ENCODE data around the gene APEX1. TPM values are rescaled to one million over a fixed set of nuclear protein-coding genes. Genes with fewer than 3 reads are reported as not detected.

The APEX1 gene
- total RNA-seq, 5 donors from 2014 or later (not counting 1 experiment from before 2014, with no cell fraction given) = 92.9 to 142 (median 120) TPM

- H3K36me3 ChIP-seq (ENCODE audit: control insufficient read depth in 2 of 2, extremely low read depth in 1 of 2, insufficient read depth in 1 of 2, low read length in 1 of 2) = no peaks in the 10 kb centered on the region
- peak; percentile 84 to 99 (median 93) for ATAC-seq (replicated peaks in 1 of 4)
- DNase-seq = peak in 3 of 35 experiments; percentile 5 to 30 (median 10)
- H3K27me3 ChIP-seq (replicated peaks in 1 of 2; ENCODE audit: control insufficient read depth in 2 of 2, extremely low read depth in 1 of 2, insufficient read depth in 2 of 2, low read length in 1 of 2) = no peaks in the 10 kb centered on the region
- ChIA-PET POLR2A (interaction anchor here in 1 of 2 donors (0.5 kb wide), 1 partner anchor 95 kb away, joined by 3 read pairs; no protein-coding TSS in a partner anchor), CTCF (interaction anchor here in 1 of 2 donors (0.6 kb wide), 1 partner anchor 28 kb away, joined by 6 read pairs; no protein-coding TSS in a partner anchor)
- peaks cover 61 to 79% (median 75%) of the 10 kb centered on the region in 3 donors for H3K4me1 Mint-ChIP-seq
- peaks cover 46 to 55% of the 10 kb centered on the region in 2 experiments for H3K4me1 ChIP-seq (ENCODE audit: control insufficient read depth in 1 of 2, extremely low read depth in 1 of 2, insufficient read depth in 2 of 2, low read length in 2 of 2)
- H3K4me3 ChIP-seq (ENCODE audit: control insufficient read depth in 1 of 2, extremely low read depth in 1 of 2, low read length in 1 of 2) = no peak overlapping the region
- H3K27ac ChIP-seq (ENCODE audit: low read length) = peak overlapping the region; percentile 59
- H3K27me3 Mint-ChIP-seq = no peaks in the 10 kb centered on the region
- no peaks in the 10 kb centered on the region for H3K36me3 Mint-ChIP-seq
- H3K9me3 ChIP-seq = no peaks in the 10 kb centered on the region
- H3K9me3 Mint-ChIP-seq = peaks cover 0 to 8% (median 0%) of the 10 kb centered on the region in 3 donors
- peak overlapping the region; percentile 55 to 72 (median 59) for H3K4me3 Mint-ChIP-seq
- WGBS (ENCODE audit: insufficient coverage) = 30% methylated on average over 3 of the region's 6 CpGs
- peak overlapping the region; percentile 93 for H3K27ac Mint-ChIP-seq
Measured at GRCh38 chr14:20489093-20489994, 34.3 kb downstream of the APEX1 start.

- DNase-seq = no peak
- Histone ChIP-seq H3K27ac (ENCODE audit: low read length) (peak overlapping the region; percentile 59), H3K36me3 (ENCODE audit: control insufficient read depth in 2 of 2, extremely low read depth in 1 of 2, insufficient read depth in 1 of 2, low read length in 1 of 2) (no peaks in the 10 kb centered on the region), H3K27me3 (replicated peaks in 1 of 2; ENCODE audit: control insufficient read depth in 2 of 2, extremely low read depth in 1 of 2, insufficient read depth in 2 of 2, low read length in 1 of 2) (no peaks in the 10 kb centered on the region), H3K4me1 (ENCODE audit: control insufficient read depth in 1 of 2, extremely low read depth in 1 of 2, insufficient read depth in 2 of 2, low read length in 2 of 2) (peaks cover 46 to 59% of the 10 kb centered on the region in 2 experiments), H3K4me3 (ENCODE audit: control insufficient read depth in 1 of 2, extremely low read depth in 1 of 2, low read length in 1 of 2) (peak overlapping the region in 1 of 2 donors; percentile 15), H3K9me3 (no peaks in the 10 kb centered on the region)
- ATAC-seq (replicated peaks in 1 of 4) = no peak
- no peaks in the 10 kb centered on the region for H3K27me3 Mint-ChIP-seq
- peaks cover 63 to 75% (median 73%) of the 10 kb centered on the region in 3 donors for H3K4me1 Mint-ChIP-seq
- ChIA-PET CTCF (no interaction called here), POLR2A (no interaction called here)
- 63% methylated on average over 4 of the region's 6 CpGs for WGBS (ENCODE audit: insufficient coverage)
- peak overlapping the region; percentile 89 to 93 for H3K27ac Mint-ChIP-seq
- peaks cover 0 to 4% (median 0%) of the 10 kb centered on the region in 3 donors for H3K9me3 Mint-ChIP-seq
- H3K4me3 Mint-ChIP-seq = peak overlapping the region in 1 of 3 donors; percentile 72
- H3K36me3 Mint-ChIP-seq = no peaks in the 10 kb centered on the region
Measured at GRCh38 chr14:20490563-20490962, 35.5 kb downstream of the APEX1 start.

GRCh38 chr14:20492486-20492885 lies 37.5 kb downstream of the APEX1 start:
- H3K27ac Mint-ChIP-seq = peak overlapping the region in 1 of 2 donors; percentile 27
- H3K27me3 ChIP-seq (replicated peaks in 1 of 2; ENCODE audit: control insufficient read depth in 2 of 2, extremely low read depth in 1 of 2, insufficient read depth in 2 of 2, low read length in 1 of 2) = no peaks in the 10 kb centered on the region
- H3K4me3 ChIP-seq (ENCODE audit: control insufficient read depth in 1 of 2, extremely low read depth in 1 of 2, low read length in 1 of 2) = no peak overlapping the region
- peaks cover 56 to 69% (median 64%) of the 10 kb centered on the region in 3 donors for H3K4me1 Mint-ChIP-seq
- H3K4me3 Mint-ChIP-seq = no peak overlapping the region
- no peaks in the 10 kb centered on the region for H3K9me3 Mint-ChIP-seq
- no peak overlapping the region for H3K27ac ChIP-seq (ENCODE audit: low read length)
- H3K27me3 Mint-ChIP-seq = no peaks in the 10 kb centered on the region
- peaks cover 31 to 49% of the 10 kb centered on the region in 2 experiments for H3K4me1 ChIP-seq (ENCODE audit: control insufficient read depth in 1 of 2, extremely low read depth in 1 of 2, insufficient read depth in 2 of 2, low read length in 2 of 2)
- 100% methylated on average over 2 of the region's 4 CpGs for WGBS (ENCODE audit: insufficient coverage)
- no peak for ATAC-seq (replicated peaks in 1 of 4)
- H3K36me3 Mint-ChIP-seq = no peaks in the 10 kb centered on the region
- no peak for DNase-seq
- no peaks in the 10 kb centered on the region for H3K9me3 ChIP-seq
- H3K36me3 ChIP-seq (ENCODE audit: control insufficient read depth in 2 of 2, extremely low read depth in 1 of 2, insufficient read depth in 1 of 2, low read length in 1 of 2) = no peaks in the 10 kb centered on the region
- POLR2A ChIA-PET = no interaction called here
- CTCF ChIA-PET = interaction anchor here in 1 of 2 donors (0.9 kb wide), 1 partner anchor 77 kb away, joined by 3 read pairs; no protein-coding TSS in a partner anchor

GRCh38 chr14:20493634-20494033 lies 38.6 kb downstream of the APEX1 start:
- WGBS (ENCODE audit: insufficient coverage) = no CpG with 5 or more reads among the region's 2 CpGs
- no peaks in the 10 kb centered on the region for H3K9me3 Mint-ChIP-seq
- H3K4me1 Mint-ChIP-seq = peaks cover 47 to 59% (median 54%) of the 10 kb centered on the region in 3 donors
- H3K27me3 ChIP-seq (replicated peaks in 1 of 2; ENCODE audit: control insufficient read depth in 2 of 2, extremely low read depth in 1 of 2, insufficient read depth in 2 of 2, low read length in 1 of 2) = no peaks in the 10 kb centered on the region
- H3K4me3 Mint-ChIP-seq = no peak overlapping the region
- H3K4me1 ChIP-seq (ENCODE audit: control insufficient read depth in 1 of 2, extremely low read depth in 1 of 2, insufficient read depth in 2 of 2, low read length in 2 of 2) = peaks cover 26 to 37% of the 10 kb centered on the region in 2 experiments
- no peak overlapping the region for H3K27ac ChIP-seq (ENCODE audit: low read length)
- H3K27ac Mint-ChIP-seq = no peak overlapping the region
- no peaks in the 10 kb centered on the region for H3K36me3 ChIP-seq (ENCODE audit: control insufficient read depth in 2 of 2, extremely low read depth in 1 of 2, insufficient read depth in 1 of 2, low read length in 1 of 2)
- no peak for ATAC-seq (replicated peaks in 1 of 4)
- ChIA-PET CTCF (interaction anchor here in 1 of 2 donors (0.7 kb wide), 1 partner anchor 15 kb away, joined by 6 read pairs; no protein-coding TSS in a partner anchor), POLR2A (interaction anchor here in 1 of 2 donors (1.0 kb wide), 1 partner anchor 12 kb away, joined by 3 read pairs; no protein-coding TSS in a partner anchor)
- H3K9me3 ChIP-seq = no peaks in the 10 kb centered on the region
- H3K4me3 ChIP-seq (ENCODE audit: control insufficient read depth in 1 of 2, extremely low read depth in 1 of 2, low read length in 1 of 2) = no peak overlapping the region
- H3K27me3 Mint-ChIP-seq = no peaks in the 10 kb centered on the region
- no peak for DNase-seq
- no peaks in the 10 kb centered on the region for H3K36me3 Mint-ChIP-seq

GRCh38 chr14:20494935-20495766 lies 40.1 kb downstream of the APEX1 start:
- peak overlapping the region in 1 of 2 donors; percentile 50 for H3K27ac Mint-ChIP-seq
- CTCF ChIA-PET = interaction anchor here in 1 of 2 donors (0.6 kb wide), 1 partner anchor 42 kb away, joined by 3 read pairs; no protein-coding TSS in a partner anchor
- POLR2A ChIA-PET = no interaction called here
- Histone ChIP-seq H3K36me3 (ENCODE audit: control insufficient read depth in 2 of 2, extremely low read depth in 1 of 2, insufficient read depth in 1 of 2, low read length in 1 of 2) (no peaks in the 10 kb centered on the region), H3K9me3 (no peaks in the 10 kb centered on the region), H3K4me1 (ENCODE audit: control insufficient read depth in 1 of 2, extremely low read depth in 1 of 2, insufficient read depth in 2 of 2, low read length in 2 of 2) (peaks cover 13 to 22% of the 10 kb centered on the region in 2 experiments), H3K4me3 (ENCODE audit: control insufficient read depth in 1 of 2, extremely low read depth in 1 of 2, low read length in 1 of 2) (no peak overlapping the region), H3K27me3 (replicated peaks in 1 of 2; ENCODE audit: control insufficient read depth in 2 of 2, extremely low read depth in 1 of 2, insufficient read depth in 2 of 2, low read length in 1 of 2) (no peaks in the 10 kb centered on the region), H3K27ac (ENCODE audit: low read length) (no peak overlapping the region)
- DNase-seq (no peak), ATAC-seq (replicated peaks in 1 of 4) (no peak)
- H3K9me3 Mint-ChIP-seq = no peaks in the 10 kb centered on the region
- WGBS (ENCODE audit: insufficient coverage) = 83% methylated on average over 8 of the region's 8 CpGs
- H3K4me3 Mint-ChIP-seq = no peak overlapping the region
- H3K4me1 Mint-ChIP-seq = peaks cover 34 to 49% (median 46%) of the 10 kb centered on the region in 3 donors
- no peaks in the 10 kb centered on the region for H3K36me3 Mint-ChIP-seq
- no peaks in the 10 kb centered on the region for H3K27me3 Mint-ChIP-seq

GRCh38 chr14:20498622-20499021 lies 43.6 kb downstream of the APEX1 start:
- Mint-ChIP-seq H3K27ac (no peak overlapping the region), H3K9me3 (no peaks in the 10 kb centered on the region), H3K36me3 (no peaks in the 10 kb centered on the region), H3K4me1 (peaks cover 15 to 28% (median 26%) of the 10 kb centered on the region in 3 donors), H3K4me3 (no peak overlapping the region), H3K27me3 (no peaks in the 10 kb centered on the region)
- H3K4me1 ChIP-seq (ENCODE audit: control insufficient read depth in 1 of 2, extremely low read depth in 1 of 2, insufficient read depth in 2 of 2, low read length in 2 of 2) = peaks cover 0 to 6% of the 10 kb centered on the region in 2 experiments
- H3K9me3 ChIP-seq = no peaks in the 10 kb centered on the region
- H3K4me3 ChIP-seq (ENCODE audit: control insufficient read depth in 1 of 2, extremely low read depth in 1 of 2, low read length in 1 of 2) = no peak overlapping the region
- no peak for ATAC-seq (replicated peaks in 1 of 4)
- H3K36me3 ChIP-seq (ENCODE audit: control insufficient read depth in 2 of 2, extremely low read depth in 1 of 2, insufficient read depth in 1 of 2, low read length in 1 of 2) = no peaks in the 10 kb centered on the region
- POLR2A ChIA-PET = no interaction called here
- no peak for DNase-seq
- no peak overlapping the region for H3K27ac ChIP-seq (ENCODE audit: low read length)
- 89% methylated on average over 1 of the region's 2 CpGs for WGBS (ENCODE audit: insufficient coverage)
- CTCF ChIA-PET = no interaction called here
- H3K27me3 ChIP-seq (replicated peaks in 1 of 2; ENCODE audit: control insufficient read depth in 2 of 2, extremely low read depth in 1 of 2, insufficient read depth in 2 of 2, low read length in 1 of 2) = no peaks in the 10 kb centered on the region

Data from T-cell (primary cell).